Activated T-cell treated with anti-CD3 and anti-CD28 coated beads, Interleukin-2, amount 50 U/mL, for 48 hours (primary cell): ENCODE data around the gene TRAF1.
A peak's percentile ranks its signal among the peaks of the same experiment; 100 is the strongest.

Experiments
- DNase-seq, 2 experiments: peaks; one replicate each; pipeline ENCODE4 v3.0.0-alpha.2; 2020

The TRAF1 gene

GRCh38 chr9:120885958-120886357 is 40.6 kb downstream of the TRAF1 start:
- DNase-seq: no peak

GRCh38 chr9:120885457-120885856 is 41.1 kb downstream of the TRAF1 start:
- no peak for DNase-seq

- no peak for DNase-seq
These were observed 43.0 kb downstream of the TRAF1 start for GRCh38 chr9:120883608-120883996.

GRCh38 chr9:120882935-120883607 is 43.5 kb downstream of the TRAF1 start:
- peak in 1 of 2 experiments; percentile 33 for DNase-seq

GRCh38 chr9:120879446-120879845 is 47.1 kb downstream of the TRAF1 start:
- no peak for DNase-seq

- peak in 1 of 2 experiments; percentile 56 for DNase-seq
These were observed 48.1 kb downstream of the TRAF1 start for GRCh38 chr9:120878188-120879130.

- DNase-seq: peak; percentile 85 to 88
These were observed 49.1 kb downstream of the TRAF1 start for GRCh38 chr9:120877276-120878034.

GRCh38 chr9:120876842-120877240 is 49.8 kb downstream of the TRAF1 start, which contains the start of gene PHF19:
TSS of gene PHF19 (minus strand) at chr9:120877188. CDS start at chr9:120874741, 2,447 bp downstream.
- DNase-seq: no peak

- peak; percentile 93 to 94 for DNase-seq
These were observed 50.4 kb downstream of the TRAF1 start for GRCh38 chr9:120875954-120876841.

- DNase-seq: no peak
These were observed 51.0 kb downstream of the TRAF1 start for GRCh38 chr9:120875643-120875953.

- DNase-seq: no peak
These were observed 51.4 kb downstream of the TRAF1 start for GRCh38 chr9:120875195-120875565.

- DNase-seq: no peak
These were observed 52.1 kb downstream of the TRAF1 start for GRCh38 chr9:120874226-120875194.

- DNase-seq: no peak
These were observed 53.1 kb downstream of the TRAF1 start for GRCh38 chr9:120873512-120873911.

GRCh38 chr9:120872791-120873502 is 53.6 kb downstream of the TRAF1 start:
- DNase-seq: no peak

- no peak for DNase-seq
These were observed 56.4 kb downstream of the TRAF1 start for GRCh38 chr9:120870206-120870605.

- no peak for DNase-seq
These were observed 56.9 kb downstream of the TRAF1 start for GRCh38 chr9:120869726-120870125.

GRCh38 chr9:120869360-120869687 is 57.3 kb downstream of the TRAF1 start:
- DNase-seq: no peak

GRCh38 chr9:120868676-120869359 is 57.8 kb downstream of the TRAF1 start:
- DNase-seq: peak; percentile 98

- DNase-seq: no peak
These were observed 58.3 kb downstream of the TRAF1 start for GRCh38 chr9:120868339-120868675.
